ENCODE data around the gene CLTCL1. TPM values are rescaled to one million over a fixed set of nuclear protein-coding genes. Genes with fewer than 3 reads are reported as not detected.

CLTCL1 gene
- total and polyA plus RNA-seq, 2 experiments from 2014 or later, result 6.6 to 15.1 TPM

- no peaks in the 10 kb centered on the region for H4K20me1 ChIP-seq (replicated peaks; ENCODE audit: insufficient read depth)
- H3K36me3 ChIP-seq (ENCODE audit: insufficient read depth), result peaks cover 6% of the 10 kb centered on the region
- no peak overlapping the region for H2AFZ ChIP-seq
- H3K4me1 ChIP-seq (ENCODE audit: insufficient read depth), result peaks cover 4% of the 10 kb centered on the region; the same call in 1 of the 2 replicates
- no peaks in the 10 kb centered on the region for H3K9me2 ChIP-seq (ENCODE audit: insufficient read depth)
- DNase-seq (ENCODE audit: low spot score) (no peak), ATAC-seq (no peak)
- 0 out of 2 replicates have a peak, but pooled peaks cover 4% of the 10 kb centered on the region for H3F3A ChIP-seq (replicated peaks; ENCODE audit: low read depth)
- H3K79me2 ChIP-seq (replicated peaks; ENCODE audit: insufficient read depth), result peaks cover 12% of the 10 kb centered on the region
- Mint-ChIP-seq H3K36me3 (ENCODE audit: low read depth) (peaks cover 32% of the 10 kb centered on the region), H3K4me1 (peaks cover 18% of the 10 kb centered on the region), H3K4me3 (peak overlapping the region; percentile 54; the same call in 2 of the 3 replicates), H3K27ac (no peak overlapping the region), H3K27me3 (ENCODE audit: insufficient read depth, low read depth, poor library complexity) (peaks cover 26% of the 10 kb centered on the region), H3K9me3 (no peaks in the 10 kb centered on the region)
- TF ChIP-seq, protein P1, sequence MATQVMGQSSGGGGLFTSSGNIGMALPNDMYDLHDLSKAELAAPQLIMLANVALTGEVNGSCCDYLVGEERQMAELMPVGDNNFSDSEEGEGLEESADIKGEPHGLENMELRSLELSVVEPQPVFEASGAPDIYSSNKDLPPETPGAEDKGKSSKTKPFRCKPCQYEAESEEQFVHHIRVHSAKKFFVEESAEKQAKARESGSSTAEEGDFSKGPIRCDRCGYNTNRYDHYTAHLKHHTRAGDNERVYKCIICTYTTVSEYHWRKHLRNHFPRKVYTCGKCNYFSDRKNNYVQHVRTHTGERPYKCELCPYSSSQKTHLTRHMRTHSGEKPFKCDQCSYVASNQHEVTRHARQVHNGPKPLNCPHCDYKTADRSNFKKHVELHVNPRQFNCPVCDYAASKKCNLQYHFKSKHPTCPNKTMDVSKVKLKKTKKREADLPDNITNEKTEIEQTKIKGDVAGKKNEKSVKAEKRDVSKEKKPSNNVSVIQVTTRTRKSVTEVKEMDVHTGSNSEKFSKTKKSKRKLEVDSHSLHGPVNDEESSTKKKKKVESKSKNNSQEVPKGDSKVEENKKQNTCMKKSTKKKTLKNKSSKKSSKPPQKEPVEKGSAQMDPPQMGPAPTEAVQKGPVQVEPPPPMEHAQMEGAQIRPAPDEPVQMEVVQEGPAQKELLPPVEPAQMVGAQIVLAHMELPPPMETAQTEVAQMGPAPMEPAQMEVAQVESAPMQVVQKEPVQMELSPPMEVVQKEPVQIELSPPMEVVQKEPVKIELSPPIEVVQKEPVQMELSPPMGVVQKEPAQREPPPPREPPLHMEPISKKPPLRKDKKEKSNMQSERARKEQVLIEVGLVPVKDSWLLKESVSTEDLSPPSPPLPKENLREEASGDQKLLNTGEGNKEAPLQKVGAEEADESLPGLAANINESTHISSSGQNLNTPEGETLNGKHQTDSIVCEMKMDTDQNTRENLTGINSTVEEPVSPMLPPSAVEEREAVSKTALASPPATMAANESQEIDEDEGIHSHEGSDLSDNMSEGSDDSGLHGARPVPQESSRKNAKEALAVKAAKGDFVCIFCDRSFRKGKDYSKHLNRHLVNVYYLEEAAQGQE (IDR thresholded peaks at IDR 0.05; ENCODE audit: unreplicated experiment), result no peak
- TF ChIP-seq ZNF331 (CRISPR knock-in tag; IDR thresholded peaks at IDR 0.05; ENCODE audit: low read depth), result no peak
- TF ChIP-seq, protein P2, sequence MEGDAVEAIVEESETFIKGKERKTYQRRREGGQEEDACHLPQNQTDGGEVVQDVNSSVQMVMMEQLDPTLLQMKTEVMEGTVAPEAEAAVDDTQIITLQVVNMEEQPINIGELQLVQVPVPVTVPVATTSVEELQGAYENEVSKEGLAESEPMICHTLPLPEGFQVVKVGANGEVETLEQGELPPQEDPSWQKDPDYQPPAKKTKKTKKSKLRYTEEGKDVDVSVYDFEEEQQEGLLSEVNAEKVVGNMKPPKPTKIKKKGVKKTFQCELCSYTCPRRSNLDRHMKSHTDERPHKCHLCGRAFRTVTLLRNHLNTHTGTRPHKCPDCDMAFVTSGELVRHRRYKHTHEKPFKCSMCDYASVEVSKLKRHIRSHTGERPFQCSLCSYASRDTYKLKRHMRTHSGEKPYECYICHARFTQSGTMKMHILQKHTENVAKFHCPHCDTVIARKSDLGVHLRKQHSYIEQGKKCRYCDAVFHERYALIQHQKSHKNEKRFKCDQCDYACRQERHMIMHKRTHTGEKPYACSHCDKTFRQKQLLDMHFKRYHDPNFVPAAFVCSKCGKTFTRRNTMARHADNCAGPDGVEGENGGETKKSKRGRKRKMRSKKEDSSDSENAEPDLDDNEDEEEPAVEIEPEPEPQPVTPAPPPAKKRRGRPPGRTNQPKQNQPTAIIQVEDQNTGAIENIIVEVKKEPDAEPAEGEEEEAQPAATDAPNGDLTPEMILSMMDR (conservative IDR thresholded peaks at IDR 0.05; ENCODE audit: low read depth in 2 of 2), result no peak
- TF ChIP-seq JUNB (IDR thresholded peaks at IDR 0.05; ENCODE audit: unreplicated experiment), result no peak
- no peak for TF ChIP-seq CREB1 (CRISPR knock-in tag; IDR thresholded peaks at IDR 0.05; ENCODE audit: low read depth)
- TF ChIP-seq STAT1 (IDR thresholded peaks at IDR 0.05; ENCODE audit: unreplicated experiment), result no peak
- TF ChIP-seq ZNF114 (CRISPR knock-in tag; IDR thresholded peaks at IDR 0.05), result no peak
- no peak for TF ChIP-seq EZH2phosphoT487 (IDR thresholded peaks at IDR 0.05; ENCODE audit: unreplicated experiment)
- TF ChIP-seq, protein P3, sequence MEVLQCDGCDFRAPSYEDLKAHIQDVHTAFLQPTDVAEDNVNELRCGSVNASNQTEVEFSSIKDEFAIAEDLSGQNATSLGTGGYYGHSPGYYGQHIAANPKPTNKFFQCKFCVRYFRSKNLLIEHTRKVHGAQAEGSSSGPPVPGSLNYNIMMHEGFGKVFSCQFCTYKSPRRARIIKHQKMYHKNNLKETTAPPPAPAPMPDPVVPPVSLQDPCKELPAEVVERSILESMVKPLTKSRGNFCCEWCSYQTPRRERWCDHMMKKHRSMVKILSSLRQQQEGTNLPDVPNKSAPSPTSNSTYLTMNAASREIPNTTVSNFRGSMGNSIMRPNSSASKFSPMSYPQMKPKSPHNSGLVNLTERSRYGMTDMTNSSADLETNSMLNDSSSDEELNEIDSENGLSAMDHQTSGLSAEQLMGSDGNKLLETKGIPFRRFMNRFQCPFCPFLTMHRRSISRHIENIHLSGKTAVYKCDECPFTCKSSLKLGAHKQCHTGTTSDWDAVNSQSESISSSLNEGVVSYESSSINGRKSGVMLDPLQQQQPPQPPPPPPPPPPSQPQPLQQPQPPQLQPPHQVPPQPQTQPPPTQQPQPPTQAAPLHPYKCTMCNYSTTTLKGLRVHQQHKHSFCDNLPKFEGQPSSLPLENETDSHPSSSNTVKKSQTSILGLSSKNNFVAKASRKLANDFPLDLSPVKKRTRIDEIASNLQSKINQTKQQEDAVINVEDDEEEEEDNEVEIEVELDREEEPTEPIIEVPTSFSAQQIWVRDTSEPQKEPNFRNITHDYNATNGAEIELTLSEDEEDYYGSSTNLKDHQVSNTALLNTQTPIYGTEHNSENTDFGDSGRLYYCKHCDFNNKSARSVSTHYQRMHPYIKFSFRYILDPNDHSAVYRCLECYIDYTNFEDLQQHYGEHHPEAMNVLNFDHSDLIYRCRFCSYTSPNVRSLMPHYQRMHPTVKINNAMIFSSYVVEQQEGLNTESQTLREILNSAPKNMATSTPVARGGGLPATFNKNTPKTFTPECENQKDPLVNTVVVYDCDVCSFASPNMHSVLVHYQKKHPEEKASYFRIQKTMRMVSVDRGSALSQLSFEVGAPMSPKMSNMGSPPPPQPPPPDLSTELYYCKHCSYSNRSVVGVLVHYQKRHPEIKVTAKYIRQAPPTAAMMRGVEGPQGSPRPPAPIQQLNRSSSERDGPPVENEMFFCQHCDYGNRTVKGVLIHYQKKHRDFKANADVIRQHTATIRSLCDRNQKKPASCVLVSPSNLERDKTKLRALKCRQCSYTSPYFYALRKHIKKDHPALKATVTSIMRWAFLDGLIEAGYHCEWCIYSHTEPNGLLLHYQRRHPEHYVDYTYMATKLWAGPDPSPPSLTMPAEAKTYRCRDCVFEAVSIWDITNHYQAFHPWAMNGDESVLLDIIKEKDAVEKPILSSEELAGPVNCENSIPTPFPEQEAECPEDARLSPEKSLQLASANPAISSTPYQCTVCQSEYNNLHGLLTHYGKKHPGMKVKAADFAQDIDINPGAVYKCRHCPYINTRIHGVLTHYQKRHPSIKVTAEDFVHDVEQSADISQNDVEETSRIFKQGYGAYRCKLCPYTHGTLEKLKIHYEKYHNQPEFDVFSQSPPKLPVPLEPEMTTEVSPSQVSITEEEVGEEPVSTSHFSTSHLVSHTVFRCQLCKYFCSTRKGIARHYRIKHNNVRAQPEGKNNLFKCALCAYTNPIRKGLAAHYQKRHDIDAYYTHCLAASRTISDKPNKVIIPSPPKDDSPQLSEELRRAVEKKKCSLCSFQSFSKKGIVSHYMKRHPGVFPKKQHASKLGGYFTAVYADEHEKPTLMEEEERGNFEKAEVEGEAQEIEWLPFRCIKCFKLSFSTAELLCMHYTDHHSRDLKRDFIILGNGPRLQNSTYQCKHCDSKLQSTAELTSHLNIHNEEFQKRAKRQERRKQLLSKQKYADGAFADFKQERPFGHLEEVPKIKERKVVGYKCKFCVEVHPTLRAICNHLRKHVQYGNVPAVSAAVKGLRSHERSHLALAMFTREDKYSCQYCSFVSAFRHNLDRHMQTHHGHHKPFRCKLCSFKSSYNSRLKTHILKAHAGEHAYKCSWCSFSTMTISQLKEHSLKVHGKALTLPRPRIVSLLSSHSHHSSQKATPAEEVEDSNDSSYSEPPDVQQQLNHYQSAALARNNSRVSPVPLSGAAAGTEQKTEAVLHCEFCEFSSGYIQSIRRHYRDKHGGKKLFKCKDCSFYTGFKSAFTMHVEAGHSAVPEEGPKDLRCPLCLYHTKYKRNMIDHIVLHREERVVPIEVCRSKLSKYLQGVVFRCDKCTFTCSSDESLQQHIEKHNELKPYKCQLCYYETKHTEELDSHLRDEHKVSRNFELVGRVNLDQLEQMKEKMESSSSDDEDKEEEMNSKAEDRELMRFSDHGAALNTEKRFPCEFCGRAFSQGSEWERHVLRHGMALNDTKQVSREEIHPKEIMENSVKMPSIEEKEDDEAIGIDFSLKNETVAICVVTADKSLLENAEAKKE (CRISPR knock-in tag; IDR thresholded peaks at IDR 0.05), result no peak
- no peak for TF ChIP-seq NANOG (IDR thresholded peaks at IDR 0.05; ENCODE audit: borderline replicate concordance)
- TF ChIP-seq POLR2AphosphoS5 (IDR thresholded peaks at IDR 0.05; ENCODE audit: low read depth), result no peak
- TF ChIP-seq, protein P4, sequence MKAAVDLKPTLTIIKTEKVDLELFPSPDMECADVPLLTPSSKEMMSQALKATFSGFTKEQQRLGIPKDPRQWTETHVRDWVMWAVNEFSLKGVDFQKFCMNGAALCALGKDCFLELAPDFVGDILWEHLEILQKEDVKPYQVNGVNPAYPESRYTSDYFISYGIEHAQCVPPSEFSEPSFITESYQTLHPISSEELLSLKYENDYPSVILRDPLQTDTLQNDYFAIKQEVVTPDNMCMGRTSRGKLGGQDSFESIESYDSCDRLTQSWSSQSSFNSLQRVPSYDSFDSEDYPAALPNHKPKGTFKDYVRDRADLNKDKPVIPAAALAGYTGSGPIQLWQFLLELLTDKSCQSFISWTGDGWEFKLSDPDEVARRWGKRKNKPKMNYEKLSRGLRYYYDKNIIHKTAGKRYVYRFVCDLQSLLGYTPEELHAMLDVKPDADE (IDR thresholded peaks at IDR 0.05), result no peak
- no peak for TF ChIP-seq EZH2 (IDR thresholded peaks at IDR 0.05; ENCODE audit: low read depth, unreplicated experiment)
- H3K4me3 ChIP-seq, result no peak overlapping the region
- H3K27me3 ChIP-seq (ENCODE audit: insufficient read depth), result peaks cover 26% of the 10 kb centered on the region
- H3K27ac ChIP-seq (ENCODE audit: low read depth), result no peak overlapping the region
- no peak overlapping the region for H3K4me2 ChIP-seq
These were observed 149.1 kb downstream of the CLTCL1 start for GRCh38 chr22:19142394-19142793.

Data from GM23338 (cell line).